NB4 (cell line): ENCODE results near the gene RIC8B.

Experiments
- POLR2A ChIP-seq: IDR thresholded peaks from 2 replicates; pipeline ENCODE4 v1.6.1; 2011; ENCODE audit warnings: mild to moderate bottlenecking; ENCODE audit not compliant: insufficient read length; ENCODE audit errors: extremely low read depth
- TF ChIP-seq, protein P1 (sequence below): IDR thresholded peaks from one replicate; pipeline ENCODE4 v1.5.1; 2012; ENCODE audit warnings: low read depth, low read length

- TF ChIP-seq, protein P1, sequence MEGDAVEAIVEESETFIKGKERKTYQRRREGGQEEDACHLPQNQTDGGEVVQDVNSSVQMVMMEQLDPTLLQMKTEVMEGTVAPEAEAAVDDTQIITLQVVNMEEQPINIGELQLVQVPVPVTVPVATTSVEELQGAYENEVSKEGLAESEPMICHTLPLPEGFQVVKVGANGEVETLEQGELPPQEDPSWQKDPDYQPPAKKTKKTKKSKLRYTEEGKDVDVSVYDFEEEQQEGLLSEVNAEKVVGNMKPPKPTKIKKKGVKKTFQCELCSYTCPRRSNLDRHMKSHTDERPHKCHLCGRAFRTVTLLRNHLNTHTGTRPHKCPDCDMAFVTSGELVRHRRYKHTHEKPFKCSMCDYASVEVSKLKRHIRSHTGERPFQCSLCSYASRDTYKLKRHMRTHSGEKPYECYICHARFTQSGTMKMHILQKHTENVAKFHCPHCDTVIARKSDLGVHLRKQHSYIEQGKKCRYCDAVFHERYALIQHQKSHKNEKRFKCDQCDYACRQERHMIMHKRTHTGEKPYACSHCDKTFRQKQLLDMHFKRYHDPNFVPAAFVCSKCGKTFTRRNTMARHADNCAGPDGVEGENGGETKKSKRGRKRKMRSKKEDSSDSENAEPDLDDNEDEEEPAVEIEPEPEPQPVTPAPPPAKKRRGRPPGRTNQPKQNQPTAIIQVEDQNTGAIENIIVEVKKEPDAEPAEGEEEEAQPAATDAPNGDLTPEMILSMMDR: no peak
- TF ChIP-seq POLR2A: no peak
Measured at GRCh38 chr12:106926657-106927056, 152.2 kb downstream of the RIC8B start.
